IPS-15b (cell line): ENCODE measurements around the gene NUAK2.
A peak's percentile ranks its signal among the peaks of the same experiment; 100 is the strongest.

Source experiments
- H3K27me3 ChIP-seq: one replicate; pipeline ENCODE4 v1.6.1; 2013; ENCODE audit warnings: low read length; ENCODE audit not compliant: control insufficient read depth, insufficient read depth
- H3K36me3 ChIP-seq: one replicate; pipeline ENCODE4 v1.6.1; 2013; ENCODE audit warnings: low read length; ENCODE audit not compliant: control insufficient read depth, insufficient read depth
- H3K4me1 ChIP-seq: one replicate; pipeline ENCODE4 v1.6.1; 2013; ENCODE audit warnings: mild to moderate bottlenecking, low read length; ENCODE audit not compliant: control insufficient read depth, insufficient read depth
- H3K4me3 ChIP-seq: one replicate; pipeline ENCODE4 v1.5.1; 2013; ENCODE audit warnings: low read depth, low read length
- H3K9ac ChIP-seq: one replicate; pipeline ENCODE4 v1.6.1; 2013; ENCODE audit warnings: low read depth, mild to moderate bottlenecking, low read length
- H3K9me3 ChIP-seq: one replicate; pipeline ENCODE4 v1.6.1; 2013; ENCODE audit warnings: mild to moderate bottlenecking, low read length; ENCODE audit not compliant: control insufficient read depth, insufficient read depth

The NUAK2 gene

GRCh38 chr1:205344066-205344928 is 22.8 kb upstream of the NUAK2 start:
- Histone ChIP-seq H3K9ac (peak overlapping the region; percentile 26), H3K4me3 (peak overlapping the region; percentile 67), H3K4me1 (peaks cover 11% of the 10 kb centered on the region), H3K36me3 (no peaks in the 10 kb centered on the region), H3K27me3 (peaks cover 47% of the 10 kb centered on the region), H3K9me3 (no peaks in the 10 kb centered on the region)

GRCh38 chr1:205343431-205344065 is 22.0 kb upstream of the NUAK2 start:
- H3K9me3 ChIP-seq: no peaks in the 10 kb centered on the region
- peaks cover 47% of the 10 kb centered on the region for H3K27me3 ChIP-seq
- H3K9ac ChIP-seq: no peak overlapping the region
- peaks cover 8% of the 10 kb centered on the region for H3K4me1 ChIP-seq
- H3K36me3 ChIP-seq: no peaks in the 10 kb centered on the region
- H3K4me3 ChIP-seq: peak overlapping the region; percentile 67

- Histone ChIP-seq H3K4me3 (peak overlapping the region; percentile 67), H3K4me1 (peaks cover 5% of the 10 kb centered on the region), H3K9ac (no peak overlapping the region), H3K27me3 (peaks cover 47% of the 10 kb centered on the region), H3K9me3 (no peaks in the 10 kb centered on the region), H3K36me3 (no peaks in the 10 kb centered on the region)
These were observed 21.4 kb upstream of the NUAK2 start for GRCh38 chr1:205342986-205343385.

- peaks cover 8% of the 10 kb centered on the region for H3K4me1 ChIP-seq
- peaks cover 32% of the 10 kb centered on the region for H3K27me3 ChIP-seq
- H3K9ac ChIP-seq: no peak overlapping the region
- no peaks in the 10 kb centered on the region for H3K36me3 ChIP-seq
- H3K9me3 ChIP-seq: no peaks in the 10 kb centered on the region
- no peak overlapping the region for H3K4me3 ChIP-seq
These were observed 19.1 kb upstream of the NUAK2 start for GRCh38 chr1:205340676-205341075.

GRCh38 chr1:205339717-205340116 is 18.2 kb upstream of the NUAK2 start:
- H3K4me1 ChIP-seq: peaks cover 8% of the 10 kb centered on the region
- H3K4me3 ChIP-seq: no peak overlapping the region
- no peaks in the 10 kb centered on the region for H3K36me3 ChIP-seq
- no peaks in the 10 kb centered on the region for H3K9me3 ChIP-seq
- H3K27me3 ChIP-seq: peaks cover 23% of the 10 kb centered on the region
- H3K9ac ChIP-seq: no peak overlapping the region

GRCh38 chr1:205339197-205339702 is 17.7 kb upstream of the NUAK2 start:
- no peak overlapping the region for H3K9ac ChIP-seq
- H3K27me3 ChIP-seq: peaks cover 19% of the 10 kb centered on the region
- H3K4me3 ChIP-seq: no peak overlapping the region
- no peaks in the 10 kb centered on the region for H3K9me3 ChIP-seq
- peaks cover 8% of the 10 kb centered on the region for H3K4me1 ChIP-seq
- no peaks in the 10 kb centered on the region for H3K36me3 ChIP-seq

GRCh38 chr1:205338011-205338410 is 16.5 kb upstream of the NUAK2 start:
- peaks cover 13% of the 10 kb centered on the region for H3K27me3 ChIP-seq
- H3K9me3 ChIP-seq: no peaks in the 10 kb centered on the region
- peaks cover 8% of the 10 kb centered on the region for H3K4me1 ChIP-seq
- H3K9ac ChIP-seq: no peak overlapping the region
- H3K36me3 ChIP-seq: no peaks in the 10 kb centered on the region
- no peak overlapping the region for H3K4me3 ChIP-seq

GRCh38 chr1:205337481-205337880 is 15.9 kb upstream of the NUAK2 start:
- no peaks in the 10 kb centered on the region for H3K36me3 ChIP-seq
- peaks cover 8% of the 10 kb centered on the region for H3K4me1 ChIP-seq
- H3K4me3 ChIP-seq: no peak overlapping the region
- no peaks in the 10 kb centered on the region for H3K9me3 ChIP-seq
- H3K27me3 ChIP-seq: peaks cover 7% of the 10 kb centered on the region
- no peak overlapping the region for H3K9ac ChIP-seq

GRCh38 chr1:205335692-205336091 is 14.1 kb upstream of the NUAK2 start:
- Histone ChIP-seq H3K9me3 (no peaks in the 10 kb centered on the region), H3K4me3 (no peak overlapping the region), H3K27me3 (no peaks in the 10 kb centered on the region), H3K4me1 (peaks cover 13% of the 10 kb centered on the region), H3K36me3 (no peaks in the 10 kb centered on the region), H3K9ac (no peak overlapping the region)

- Histone ChIP-seq H3K27me3 (no peaks in the 10 kb centered on the region), H3K9me3 (no peaks in the 10 kb centered on the region), H3K36me3 (no peaks in the 10 kb centered on the region), H3K4me3 (no peak overlapping the region), H3K9ac (no peak overlapping the region), H3K4me1 (peaks cover 13% of the 10 kb centered on the region)
These were observed 10.7 kb upstream of the NUAK2 start for GRCh38 chr1:205332015-205332791.

- H3K9ac ChIP-seq: no peak overlapping the region
- H3K4me1 ChIP-seq: peaks cover 13% of the 10 kb centered on the region
These were observed 8.6 kb upstream of the NUAK2 start for GRCh38 chr1:205330150-205330549.

More at GRCh38 chr1:205330150-205330549, 8.6 kb upstream of the NUAK2 start:
- H3K27me3 ChIP-seq: no peaks in the 10 kb centered on the region
- no peaks in the 10 kb centered on the region for H3K36me3 ChIP-seq
- H3K9me3 ChIP-seq: no peaks in the 10 kb centered on the region
- H3K4me3 ChIP-seq: no peak overlapping the region
